Karpas-422 (cell line): ENCODE measurements around the gene RUBCNL. TPM values are rescaled to one million over a fixed set of nuclear protein-coding genes. Genes with fewer than 3 reads are reported as not detected.
A peak's percentile ranks its signal among the peaks of the same experiment; 100 is the strongest.
"Not testable (repeated sequence)": the region's sequence is repeated elsewhere in the genome, so short reads cannot be mapped to it uniquely, and the experiment has no call there.

Experiments used
- DNase-seq: peaks from one replicate; pipeline ENCODE4 v3.0.0-alpha.2; 2015
- H2AFZ ChIP-seq: fragments of 200-600 bp; sonication (generic); 2 replicates; pipeline ENCODE4 v1.6.1; 2014; ENCODE audit warnings: antibody characterized with exemption, low read length, mixed read lengths
- H3K27ac ChIP-seq: fragments of 200-600 bp; sonication (generic); 2 replicates; pipeline ENCODE4 v1.5.1; 2014; ENCODE audit warnings: mild to moderate bottlenecking, low read length, moderate library complexity
- H3K27me3 ChIP-seq: fragments of 200-600 bp; sonication (generic); 2 replicates; pipeline ENCODE4 v1.6.1; 2014; ENCODE audit warnings: low read length, mixed read lengths
- H3K36me3 ChIP-seq: fragments of 200-600 bp; sonication (generic); 2 replicates; pipeline ENCODE4 v1.6.1; 2014; ENCODE audit warnings: low read length, mixed read lengths; ENCODE audit not compliant: insufficient read depth
- H3K4me1 ChIP-seq: fragments of 200-600 bp; sonication (generic); 2 replicates; pipeline ENCODE4 v1.6.1; 2014; ENCODE audit warnings: mild to moderate bottlenecking, low read length, mixed read lengths
- H3K4me2 ChIP-seq: fragments of 200-600 bp; sonication (generic); 2 replicates; pipeline ENCODE4 v1.6.1; 2014; ENCODE audit warnings: low read length, low read depth, mild to moderate bottlenecking; ENCODE audit not compliant: poor library complexity, severe bottlenecking
- H3K4me3 ChIP-seq: fragments of 200-600 bp; sonication (generic); 2 replicates; pipeline ENCODE4 v1.5.1; 2014; ENCODE audit warnings: mild to moderate bottlenecking, antibody characterized with exemption, low read length, mixed read lengths
- H3K79me2 ChIP-seq: fragments of 200-600 bp; sonication (generic); 2 replicates; pipeline ENCODE4 v1.6.1; 2014; ENCODE audit warnings: mild to moderate bottlenecking, low read length, mixed read lengths
- H3K9ac ChIP-seq: fragments of 200-600 bp; sonication (generic); 2 replicates; pipeline ENCODE4 v1.6.0; 2014; ENCODE audit warnings: low read length
- H3K9me2 ChIP-seq: fragments of 200-600 bp; sonication (generic), shearing (Covaris generic); replicated peaks from 2 replicates; pipeline ENCODE4 v1.6.0; 2014; ENCODE audit warnings: mild to moderate bottlenecking, low read length, moderate library complexity; ENCODE audit not compliant: insufficient read depth
- H3K9me3 ChIP-seq: fragments of 300-700, 200-600 bp; sonication (generic); 2 replicates; pipeline ENCODE4 v1.6.1; 2014; ENCODE audit warnings: low read length, mixed read lengths
- H4K20me1 ChIP-seq: fragments of 200-600 bp; sonication (generic); 2 replicates; pipeline ENCODE4 v1.6.1; 2014; ENCODE audit warnings: mild to moderate bottlenecking, antibody characterized with exemption, low read length, low read depth; ENCODE audit not compliant: insufficient read depth
- total RNA-seq: library from RNA; depleted of rRNA; stranded (reverse); fragments of >200 nt; shearing (Covaris generic); gene quantifications from 2 replicates; pipeline ENCODE4 v1.2.3, GENCODE V29; 2014; ENCODE audit warnings: low replicate concordance; rRNA removed

The RUBCNL gene
- total RNA-seq, result 0.14 TPM in 1 of 2 replicates, not detected in the other

GRCh38 chr13:46387064-46387851 is at the start of gene RUBCNL:
Gene RUBCNL (minus strand): TSS chr13:46387252. CDS start chr13:46372475, 14,777 bp downstream.
- no peak for DNase-seq
- Histone ChIP-seq H3K4me1 (peaks cover 11% of the 10 kb centered on the region), H3K27ac (no peak within 1 kb of the TSS), H3K9ac (no peak within 1 kb of the TSS), H3K4me3 (no peak within 1 kb of the TSS), H3K27me3 (no peaks in the 10 kb centered on the region; the same call in 1 of the 2 replicates), H3K4me2 (no peak within 1 kb of the TSS), H4K20me1 (no peaks in the 10 kb centered on the region), H3K9me2 (no peaks in the 10 kb centered on the region), H3K9me3 (no peaks in the 10 kb centered on the region), H2AFZ (no peak within 1 kb of the TSS), H3K79me2 (no peaks in the 10 kb centered on the region), H3K36me3 (no peaks in the 10 kb centered on the region)

- H3K4me2 ChIP-seq, H4K20me1 ChIP-seq, H3K4me3 ChIP-seq, H3K9me2 ChIP-seq, H3K9me3 ChIP-seq, DNase-seq, H2AFZ ChIP-seq, H3K27me3 ChIP-seq, H3K4me1 ChIP-seq, H3K27ac ChIP-seq, H3K9ac ChIP-seq, H3K36me3 ChIP-seq, H3K79me2 ChIP-seq: not testable (repeated sequence)
Observed at GRCh38 chr13:46429558-46429957, 42.5 kb upstream of the RUBCNL start.

GRCh38 chr13:46405457-46405856 is 18.4 kb upstream of the RUBCNL start:
- Histone ChIP-seq H2AFZ (no peak overlapping the region), H3K36me3 (no peaks in the 10 kb centered on the region), H3K4me2 (no peak overlapping the region), H4K20me1 (no peaks in the 10 kb centered on the region), H3K4me1 (peaks cover 12% of the 10 kb centered on the region), H3K9me2 (no peaks in the 10 kb centered on the region), H3K9ac (no peak overlapping the region), H3K27ac (no peak overlapping the region), H3K79me2 (no peaks in the 10 kb centered on the region), H3K9me3 (no peaks in the 10 kb centered on the region), H3K4me3 (no peak overlapping the region), H3K27me3 (no peaks in the 10 kb centered on the region)
- peak; percentile 46 for DNase-seq

GRCh38 chr13:46404733-46405100 is 17.7 kb upstream of the RUBCNL start:
- H3K9ac ChIP-seq, result no peak overlapping the region
- no peaks in the 10 kb centered on the region for H3K27me3 ChIP-seq
- no peak overlapping the region for H2AFZ ChIP-seq
- DNase-seq, result no peak
- H3K4me1 ChIP-seq, result peaks cover 12% of the 10 kb centered on the region
- no peak overlapping the region for H3K4me3 ChIP-seq
- H3K4me2 ChIP-seq, result no peak overlapping the region
- no peaks in the 10 kb centered on the region for H3K9me3 ChIP-seq
- no peaks in the 10 kb centered on the region for H3K9me2 ChIP-seq
- H3K27ac ChIP-seq, result no peak overlapping the region
- no peaks in the 10 kb centered on the region for H3K79me2 ChIP-seq
- no peaks in the 10 kb centered on the region for H3K36me3 ChIP-seq
- H4K20me1 ChIP-seq, result no peaks in the 10 kb centered on the region

- H3K4me2 ChIP-seq, result no peak overlapping the region
- H3K27me3 ChIP-seq, result no peaks in the 10 kb centered on the region
- H3K36me3 ChIP-seq, result no peaks in the 10 kb centered on the region
- DNase-seq, result no peak
- H3K79me2 ChIP-seq, result no peaks in the 10 kb centered on the region
- no peaks in the 10 kb centered on the region for H3K9me3 ChIP-seq
- peaks cover 12% of the 10 kb centered on the region for H3K4me1 ChIP-seq
- no peak overlapping the region for H3K9ac ChIP-seq
- H2AFZ ChIP-seq, result no peak overlapping the region
- H3K4me3 ChIP-seq, result no peak overlapping the region
- no peaks in the 10 kb centered on the region for H4K20me1 ChIP-seq
- H3K27ac ChIP-seq, result no peak overlapping the region
- no peaks in the 10 kb centered on the region for H3K9me2 ChIP-seq
Observed at GRCh38 chr13:46403851-46404732, 17.0 kb upstream of the RUBCNL start.

GRCh38 chr13:46402178-46402577 is 15.1 kb upstream of the RUBCNL start:
- no peaks in the 10 kb centered on the region for H3K36me3 ChIP-seq
- H3K4me2 ChIP-seq, result no peak overlapping the region
- H3K4me3 ChIP-seq, result no peak overlapping the region
- H3K9me3 ChIP-seq, result no peaks in the 10 kb centered on the region
- no peaks in the 10 kb centered on the region for H4K20me1 ChIP-seq
- H2AFZ ChIP-seq, result no peak overlapping the region
- DNase-seq, result no peak
- H3K4me1 ChIP-seq, result peaks cover 12% of the 10 kb centered on the region
- no peaks in the 10 kb centered on the region for H3K79me2 ChIP-seq
- no peak overlapping the region for H3K27ac ChIP-seq
- no peak overlapping the region for H3K9ac ChIP-seq
- H3K9me2 ChIP-seq, result no peaks in the 10 kb centered on the region
- H3K27me3 ChIP-seq, result no peaks in the 10 kb centered on the region

GRCh38 chr13:46401432-46401831 is 14.4 kb upstream of the RUBCNL start:
- no peak overlapping the region for H3K4me2 ChIP-seq
- no peak overlapping the region for H2AFZ ChIP-seq
- no peaks in the 10 kb centered on the region for H4K20me1 ChIP-seq
- no peak overlapping the region for H3K27ac ChIP-seq
- no peak overlapping the region for H3K4me3 ChIP-seq
- H3K4me1 ChIP-seq, result peaks cover 12% of the 10 kb centered on the region
- no peaks in the 10 kb centered on the region for H3K79me2 ChIP-seq
- H3K9me3 ChIP-seq, result no peaks in the 10 kb centered on the region
- no peak for DNase-seq
- H3K9me2 ChIP-seq, result no peaks in the 10 kb centered on the region
- H3K36me3 ChIP-seq, result no peaks in the 10 kb centered on the region
- H3K27me3 ChIP-seq, result no peaks in the 10 kb centered on the region
- H3K9ac ChIP-seq, result no peak overlapping the region

GRCh38 chr13:46396341-46396740 is 9.3 kb upstream of the RUBCNL start:
- no peaks in the 10 kb centered on the region for H4K20me1 ChIP-seq
- H3K4me1 ChIP-seq, result no peaks in the 10 kb centered on the region
- no peaks in the 10 kb centered on the region for H3K9me2 ChIP-seq
- DNase-seq, result no peak
- H3K27me3 ChIP-seq, result no peaks in the 10 kb centered on the region
- no peak overlapping the region for H2AFZ ChIP-seq
- no peaks in the 10 kb centered on the region for H3K9me3 ChIP-seq
- H3K9ac ChIP-seq, result no peak overlapping the region
- H3K36me3 ChIP-seq, result no peaks in the 10 kb centered on the region
- H3K79me2 ChIP-seq, result no peaks in the 10 kb centered on the region
- H3K4me3 ChIP-seq, result no peak overlapping the region
- H3K27ac ChIP-seq, result no peak overlapping the region
- no peak overlapping the region for H3K4me2 ChIP-seq
